Common myeloid progenitor, CD34-positive (primary cell): ENCODE measurements around the gene ENOX2.

ENCODE experiments used
- CTCF ChIA-PET: fragments of 350-600 bp; sonication (Branson Sonifier 250); formaldehyde crosslinking; loops from one replicate; lab custom pipeline; 2021; ENCODE audit warnings: antibody characterized with exemption; lab: Charles Lee
- POLR2A ChIA-PET: fragments of 350-600 bp; sonication (Branson Sonifier 250); formaldehyde crosslinking; loops from one replicate; lab custom pipeline; 2021; ENCODE audit warnings: antibody characterized with exemption; lab: Charles Lee
- DNase-seq, 3 donors: peaks; one replicate each; pipeline versions ENCODE4 v3.0.0 to v3.0.0-alpha.2; 2013
- H3K27ac ChIP-seq, 2 experiments: 1 replicate in 1 of 2; 2 replicates in 1 of 2; pipeline ENCODE4 v1.7.0; 2013; ENCODE audit warnings: inconsistent platforms in 2 of 2, low read length in 2 of 2, mild to moderate bottlenecking in 2 of 2, low read depth in 1 of 2, moderate library complexity in 1 of 2; ENCODE audit not compliant: severe bottlenecking in 2 of 2, insufficient read depth in 1 of 2, poor library complexity in 1 of 2
- H3K27me3 ChIP-seq, 5 experiments: replicated peaks in 2 of 5; 1 replicate in 3 of 5; 2 replicates in 2 of 5; pipeline versions ENCODE4 v1.6.1 to v1.7.0; 2013; ENCODE audit warnings: low read length in 4 of 5, mild to moderate bottlenecking in 2 of 5, moderate library complexity in 2 of 5, inconsistent platforms in 1 of 5; ENCODE audit not compliant: insufficient read depth in 5 of 5, control insufficient read depth in 4 of 5
- H3K36me3 ChIP-seq, 4 experiments: 1 replicate in 2 of 4; 2 replicates in 2 of 4; pipeline versions ENCODE4 v1.6.1 to v1.7.0; 2013; ENCODE audit warnings: low read length in 3 of 4, control low read depth in 1 of 4, mild to moderate bottlenecking in 1 of 4; ENCODE audit not compliant: control insufficient read depth in 4 of 4, insufficient read depth in 4 of 4
- H3K4me1 ChIP-seq, 4 experiments: 1 replicate in 3 of 4; 2 replicates in 1 of 4; pipeline versions ENCODE4 v1.6.1 to v1.7.1; 2013; ENCODE audit warnings: low read length in 3 of 4, mild to moderate bottlenecking in 3 of 4, control low read depth in 1 of 4, inconsistent platforms in 1 of 4, moderate library complexity in 1 of 4; ENCODE audit not compliant: control insufficient read depth in 4 of 4, insufficient read depth in 4 of 4; ENCODE audit errors: control extremely low read depth in 1 of 4
- H3K4me3 ChIP-seq, 7 experiments: 1 replicate in 4 of 7; 2 replicates in 3 of 7; pipeline versions ENCODE4 v1.5.1 to v1.7.0; 2013; ENCODE audit warnings: mild to moderate bottlenecking in 7 of 7, low read length in 6 of 7, moderate library complexity in 6 of 7, inconsistent platforms in 2 of 7, low read depth in 2 of 7, control low read depth in 1 of 7; ENCODE audit not compliant: insufficient read depth in 4 of 7, control insufficient read depth in 1 of 7; ENCODE audit errors: extremely low read depth in 1 of 7
- H3K9me3 ChIP-seq, 5 experiments: 1 replicate in 4 of 5; 2 replicates in 1 of 5; pipeline versions ENCODE4 v1.6.1 to v1.7.1; 2013; ENCODE audit warnings: low read length in 4 of 5, mild to moderate bottlenecking in 2 of 5, inconsistent platforms in 1 of 5, low read depth in 1 of 5, moderate library complexity in 1 of 5; ENCODE audit not compliant: control insufficient read depth in 4 of 5, insufficient read depth in 2 of 5; ENCODE audit errors: control extremely low read depth in 1 of 5
- WGBS: methylation state at CpG from one replicate; pipeline ENCODE4 v1.1.5; 2013; ENCODE audit not compliant: insufficient coverage; 5-methylcytosine and 5-hydroxymethylcytosine counted together

The ENOX2 gene

DNA sequence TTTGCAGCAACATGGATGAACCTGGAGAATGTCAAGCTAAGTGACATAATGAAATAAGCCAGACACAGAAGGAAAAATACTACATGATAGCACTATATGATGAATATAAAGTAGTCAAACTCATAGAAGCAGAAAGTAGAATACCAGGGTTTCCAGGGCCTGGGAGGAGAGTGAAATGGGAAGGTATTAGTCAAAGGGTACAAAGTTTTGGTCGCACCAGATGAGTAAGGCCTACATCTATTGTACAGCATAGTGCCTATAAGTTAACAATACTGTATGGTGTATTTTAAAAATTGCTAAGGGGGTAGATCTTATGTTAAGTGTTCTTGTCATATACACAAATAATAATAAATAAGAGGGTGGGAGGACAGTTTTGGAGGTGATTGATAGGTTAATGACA, 41.5 kb downstream of the ENOX2 start:
- no peaks in the 10 kb centered on the region for H3K27me3 ChIP-seq
- POLR2A ChIA-PET: no interaction called here
- no CpG with 5 or more reads among the region's 1 CpG for WGBS
- H3K4me3 ChIP-seq: no peak overlapping the region
- no peaks in the 10 kb centered on the region for H3K36me3 ChIP-seq
- H3K9me3 ChIP-seq: no peaks in the 10 kb centered on the region
- H3K27ac ChIP-seq: no peak overlapping the region
- DNase-seq: no peak
- CTCF ChIA-PET: no interaction called here
- H3K4me1 ChIP-seq: no peaks in the 10 kb centered on the region

DNA sequence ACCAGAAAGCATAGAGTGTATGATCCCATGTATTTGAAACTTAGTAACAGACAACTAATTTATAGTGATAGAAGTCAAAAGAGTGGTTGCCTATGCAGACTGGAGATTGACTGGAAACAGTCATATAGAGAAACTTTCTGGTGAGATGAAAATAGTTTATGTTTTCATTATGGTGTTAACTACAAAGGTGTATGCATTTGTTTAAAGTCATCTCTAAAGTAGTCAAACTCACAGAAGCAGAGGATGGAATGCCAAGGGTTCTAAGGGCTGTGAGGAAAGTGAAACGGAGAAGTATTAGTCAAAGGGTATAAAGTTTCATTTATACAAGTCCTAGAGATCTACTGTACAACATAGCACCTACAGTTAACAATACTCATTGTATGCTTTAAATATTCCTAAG, 45.8 kb downstream of the ENOX2 start:
- no peaks in the 10 kb centered on the region for H3K36me3 ChIP-seq
- CTCF ChIA-PET: no interaction called here
- WGBS: no CpG with 5 or more reads among the region's 1 CpG
- H3K4me1 ChIP-seq: no peaks in the 10 kb centered on the region
- DNase-seq: no peak
- H3K27ac ChIP-seq: no peak overlapping the region
- no peaks in the 10 kb centered on the region for H3K27me3 ChIP-seq
- H3K4me3 ChIP-seq: no peak overlapping the region
- POLR2A ChIA-PET: no interaction called here
- H3K9me3 ChIP-seq: peaks cover 0 to 3% (median 0%) of the 10 kb centered on the region in 5 experiments

DNA sequence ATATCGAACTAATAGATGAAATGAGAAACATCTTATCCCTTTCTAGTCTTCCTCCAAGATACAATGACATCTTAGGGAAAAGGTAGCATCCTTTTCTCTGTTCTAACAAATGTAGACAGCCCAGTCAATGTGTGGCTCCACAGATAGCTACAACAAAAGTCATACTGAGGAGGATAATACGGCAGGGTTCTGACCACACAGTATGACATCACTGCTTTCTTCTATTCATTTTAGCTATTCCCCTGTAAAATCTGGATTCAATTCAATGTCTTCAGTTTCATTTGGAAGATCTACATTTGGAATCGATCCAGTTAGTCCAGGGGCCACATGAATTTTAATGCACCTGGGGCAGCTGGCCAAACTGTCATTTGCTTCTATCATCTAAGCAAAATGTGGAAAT, 51.4 kb downstream of the ENOX2 start:
- H3K4me1 ChIP-seq: no peaks in the 10 kb centered on the region
- no peaks in the 10 kb centered on the region for H3K36me3 ChIP-seq
- no peak overlapping the region for H3K27ac ChIP-seq
- H3K4me3 ChIP-seq: no peak overlapping the region
- peaks cover 0 to 3% (median 0%) of the 10 kb centered on the region in 5 experiments for H3K9me3 ChIP-seq
- CTCF ChIA-PET: no interaction called here
- DNase-seq: no peak
- peaks cover 0 to 6% (median 0%) of the 10 kb centered on the region in 5 experiments for H3K27me3 ChIP-seq
- 92% methylated on average over 2 of the region's 3 CpGs for WGBS
- POLR2A ChIA-PET: no interaction called here

DNA sequence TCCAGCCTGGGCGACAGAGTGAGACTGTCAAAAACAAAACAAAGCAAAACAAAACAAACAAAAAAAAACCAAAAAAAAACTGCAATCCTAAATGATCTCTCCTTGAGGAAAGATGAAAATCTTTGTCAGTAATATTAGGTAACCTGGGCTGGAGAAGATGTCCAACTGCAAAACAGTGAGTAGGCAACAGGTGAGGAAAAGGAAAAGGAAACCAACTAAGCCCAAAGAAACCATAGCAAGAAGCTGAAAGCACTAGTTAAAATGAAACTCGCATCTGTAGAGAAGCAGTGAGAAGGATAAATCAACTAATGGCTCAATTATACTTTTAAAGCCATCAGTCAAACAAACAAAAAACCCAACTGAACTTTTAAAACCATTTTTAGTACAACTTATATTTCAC, 54.2 kb downstream of the ENOX2 start:
- no peak overlapping the region for H3K4me3 ChIP-seq
- POLR2A ChIA-PET: no interaction called here
- no peaks in the 10 kb centered on the region for H3K36me3 ChIP-seq
- H3K9me3 ChIP-seq: no peaks in the 10 kb centered on the region
- no CpG with 5 or more reads among the region's 2 CpGs for WGBS
- H3K27ac ChIP-seq: no peak overlapping the region
- peaks cover 0 to 6% (median 0%) of the 10 kb centered on the region in 5 experiments for H3K27me3 ChIP-seq
- no peaks in the 10 kb centered on the region for H3K4me1 ChIP-seq
- CTCF ChIA-PET: no interaction called here
- no peak for DNase-seq

DNA sequence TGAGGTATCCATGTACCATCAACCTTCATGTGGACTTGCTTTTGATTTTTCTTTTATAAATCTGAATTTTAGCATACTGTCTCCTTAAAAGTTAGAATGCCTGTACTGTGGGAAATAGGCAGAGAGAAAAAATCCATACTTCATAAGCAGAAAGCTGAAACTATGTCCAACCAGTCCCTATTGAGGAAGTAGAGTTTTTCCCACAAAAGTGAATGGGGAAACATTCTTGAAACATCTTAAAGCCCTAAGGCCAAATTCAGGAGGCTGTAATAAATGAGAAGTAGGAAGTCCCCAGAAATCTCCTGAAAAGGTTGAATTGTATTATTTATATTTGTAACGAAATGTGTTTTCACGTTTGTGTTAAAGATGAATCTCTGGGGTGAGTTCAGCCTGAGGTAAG, 56.3 kb downstream of the ENOX2 start:
- Histone ChIP-seq H3K27me3 (peaks cover 0 to 6% (median 0%) of the 10 kb centered on the region in 5 experiments), H3K4me1 (no peaks in the 10 kb centered on the region), H3K36me3 (no peaks in the 10 kb centered on the region), H3K27ac (no peak overlapping the region), H3K4me3 (no peak overlapping the region), H3K9me3 (no peaks in the 10 kb centered on the region)
- no CpG with 5 or more reads among the region's 2 CpGs for WGBS
- CTCF ChIA-PET: no interaction called here
- POLR2A ChIA-PET: interaction anchor here (0.6 kb wide), 1 partner anchor 969 kb away, joined by 5 read pairs; no protein-coding TSS in a partner anchor
- DNase-seq: no peak

DNA sequence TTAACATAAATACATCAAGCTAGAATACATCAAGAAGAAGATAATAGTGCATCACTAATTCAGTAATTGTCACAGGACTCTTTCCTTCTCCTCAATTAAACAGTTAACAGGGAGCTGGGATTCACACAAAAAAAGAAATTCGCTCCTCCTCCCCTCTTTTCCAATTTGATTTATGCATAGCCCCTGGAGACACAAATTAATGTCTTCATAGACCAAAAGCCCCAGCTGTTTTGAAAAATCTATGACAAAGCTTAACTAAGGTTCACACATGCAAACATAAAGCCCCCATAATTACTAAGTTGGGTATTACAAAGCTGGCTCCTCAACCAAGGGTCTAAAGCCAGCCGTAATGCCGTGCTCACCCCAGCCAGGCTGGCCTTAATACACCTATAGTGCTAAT, 61.2 kb downstream of the ENOX2 start:
- H3K9me3 ChIP-seq: no peaks in the 10 kb centered on the region
- no peak overlapping the region for H3K4me3 ChIP-seq
- CTCF ChIA-PET: no interaction called here
- H3K27me3 ChIP-seq: no peaks in the 10 kb centered on the region
- POLR2A ChIA-PET: no interaction called here
- WGBS: 71% methylated on average over 1 of the region's 3 CpGs
- H3K27ac ChIP-seq: no peak overlapping the region
- H3K36me3 ChIP-seq: no peaks in the 10 kb centered on the region
- DNase-seq: no peak
- no peaks in the 10 kb centered on the region for H3K4me1 ChIP-seq

DNA sequence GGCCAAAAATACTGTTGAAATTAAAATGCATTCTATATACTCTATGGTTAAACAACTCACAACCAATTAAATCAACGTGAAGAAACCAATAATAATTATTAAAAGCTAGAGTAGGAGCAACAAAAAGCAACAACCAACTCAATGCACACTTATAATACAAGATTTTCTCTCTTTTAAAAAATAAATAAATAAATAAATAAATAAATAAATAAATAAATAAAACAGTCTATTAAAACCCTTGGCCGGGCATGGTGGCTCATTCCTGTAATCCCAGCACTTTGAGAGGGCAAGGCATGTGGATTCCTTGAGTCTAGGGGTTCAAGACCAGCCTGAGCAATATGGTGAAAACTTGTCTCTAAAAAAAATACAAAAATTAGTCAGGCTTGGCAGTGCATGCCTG, 62.7 kb downstream of the ENOX2 start:
- H3K36me3 ChIP-seq: no peaks in the 10 kb centered on the region
- no peaks in the 10 kb centered on the region for H3K4me1 ChIP-seq
- CTCF ChIA-PET: no interaction called here
- POLR2A ChIA-PET: no interaction called here
- H3K27me3 ChIP-seq: no peaks in the 10 kb centered on the region
- WGBS: 83% methylated on average over 1 of the region's 2 CpGs
- no peak overlapping the region for H3K4me3 ChIP-seq
- H3K9me3 ChIP-seq: no peaks in the 10 kb centered on the region
- no peak for DNase-seq
- H3K27ac ChIP-seq: no peak overlapping the region
